Hepatocyte (in vitro differentiated cells): ENCODE measurements around the gene NCAPG2.

Experiments
- EZH2 ChIP-seq: fragments of 200-600 bp; sonication (generic); IDR thresholded peaks from 2 replicates; pipeline ENCODE4 v1.6.1; 2016; ENCODE audit warnings: antibody characterized with exemption, mild to moderate bottlenecking, borderline replicate concordance
- EZH2phosphoT487 ChIP-seq: fragments of 200-600 bp; sonication (generic); IDR thresholded peaks from one replicate; pipeline ENCODE4 v1.6.1; 2018; ENCODE audit warnings: antibody characterized with exemption, mild to moderate bottlenecking, low read depth, moderate library complexity; ENCODE audit not compliant: unreplicated experiment, severe bottlenecking
- TF ChIP-seq, protein P1 (sequence below): fragments of 200-600 bp; sonication (generic); IDR thresholded peaks from 2 replicates; pipeline ENCODE4 v1.5.1; 2016; ENCODE audit warnings: antibody characterized with exemption, mild to moderate bottlenecking; ENCODE audit not compliant: poor library complexity

DNA sequence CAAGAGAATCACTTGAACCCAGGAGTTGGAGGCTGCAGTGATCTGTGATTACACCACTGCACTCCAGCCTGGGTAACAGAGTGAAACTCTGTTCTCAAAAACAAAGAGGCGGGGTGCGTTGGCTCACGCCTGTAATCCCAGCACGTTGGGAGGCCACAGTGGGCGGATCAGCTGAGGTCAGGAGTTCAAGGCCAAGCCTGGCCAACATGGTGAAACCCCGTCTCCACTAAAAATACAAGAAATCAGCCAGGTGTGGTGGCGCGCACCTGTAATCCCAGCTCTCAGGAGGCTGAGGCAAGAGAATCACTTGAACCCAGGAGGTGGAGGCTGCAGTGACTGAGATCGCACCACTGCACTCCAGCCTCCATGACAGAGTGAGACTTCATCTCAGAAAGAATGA, 42.4 kb upstream of the NCAPG2 start:
- TF ChIP-seq, protein P1, sequence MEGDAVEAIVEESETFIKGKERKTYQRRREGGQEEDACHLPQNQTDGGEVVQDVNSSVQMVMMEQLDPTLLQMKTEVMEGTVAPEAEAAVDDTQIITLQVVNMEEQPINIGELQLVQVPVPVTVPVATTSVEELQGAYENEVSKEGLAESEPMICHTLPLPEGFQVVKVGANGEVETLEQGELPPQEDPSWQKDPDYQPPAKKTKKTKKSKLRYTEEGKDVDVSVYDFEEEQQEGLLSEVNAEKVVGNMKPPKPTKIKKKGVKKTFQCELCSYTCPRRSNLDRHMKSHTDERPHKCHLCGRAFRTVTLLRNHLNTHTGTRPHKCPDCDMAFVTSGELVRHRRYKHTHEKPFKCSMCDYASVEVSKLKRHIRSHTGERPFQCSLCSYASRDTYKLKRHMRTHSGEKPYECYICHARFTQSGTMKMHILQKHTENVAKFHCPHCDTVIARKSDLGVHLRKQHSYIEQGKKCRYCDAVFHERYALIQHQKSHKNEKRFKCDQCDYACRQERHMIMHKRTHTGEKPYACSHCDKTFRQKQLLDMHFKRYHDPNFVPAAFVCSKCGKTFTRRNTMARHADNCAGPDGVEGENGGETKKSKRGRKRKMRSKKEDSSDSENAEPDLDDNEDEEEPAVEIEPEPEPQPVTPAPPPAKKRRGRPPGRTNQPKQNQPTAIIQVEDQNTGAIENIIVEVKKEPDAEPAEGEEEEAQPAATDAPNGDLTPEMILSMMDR, result no peak
- TF ChIP-seq EZH2, result no peak
- TF ChIP-seq EZH2phosphoT487, result no peak
